ENCODE data around the gene TGFBR3.

DNA sequence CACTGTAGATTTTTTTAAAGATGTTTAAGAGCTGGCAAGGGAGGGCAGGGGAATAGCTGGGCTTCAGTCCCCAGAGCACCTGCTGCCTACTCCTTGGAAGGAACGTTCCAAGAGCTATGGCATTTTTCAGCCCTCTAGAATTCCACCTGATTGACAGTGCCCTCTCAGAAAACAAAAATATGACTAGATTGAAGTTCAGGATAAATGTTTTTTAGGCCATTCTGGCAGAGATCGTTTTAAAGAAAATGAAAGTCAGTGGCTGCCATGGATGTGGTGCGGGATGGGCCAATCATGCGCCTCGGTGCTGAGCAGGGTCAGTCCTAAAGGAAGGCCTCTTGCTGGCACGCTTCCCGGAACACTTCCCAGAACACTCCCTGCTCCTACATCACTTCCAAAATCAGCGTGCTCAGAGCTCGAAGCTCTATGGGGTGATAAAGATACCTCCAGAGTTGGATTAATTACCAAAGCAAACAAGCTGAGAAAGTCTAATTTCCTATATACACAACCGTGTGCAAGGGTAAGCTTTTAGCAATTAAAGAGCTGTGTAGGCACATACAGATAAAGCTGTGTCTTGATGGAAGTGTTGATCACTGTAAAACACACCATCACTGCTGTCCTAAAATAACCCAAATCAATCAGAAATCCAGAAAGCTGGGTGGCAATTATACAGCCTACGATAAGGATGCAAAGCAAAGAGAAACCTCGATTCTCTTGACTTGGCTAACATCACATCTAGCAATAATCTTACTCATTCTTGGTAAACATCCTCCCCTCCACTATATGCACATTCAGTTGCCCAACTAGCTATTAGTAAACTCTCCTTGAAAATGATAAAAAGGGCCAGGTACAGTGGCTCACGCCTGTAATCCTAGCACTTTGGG, 34.6 kb downstream of the TGFBR3 start:
- TF ChIP-seq, protein P1, sequence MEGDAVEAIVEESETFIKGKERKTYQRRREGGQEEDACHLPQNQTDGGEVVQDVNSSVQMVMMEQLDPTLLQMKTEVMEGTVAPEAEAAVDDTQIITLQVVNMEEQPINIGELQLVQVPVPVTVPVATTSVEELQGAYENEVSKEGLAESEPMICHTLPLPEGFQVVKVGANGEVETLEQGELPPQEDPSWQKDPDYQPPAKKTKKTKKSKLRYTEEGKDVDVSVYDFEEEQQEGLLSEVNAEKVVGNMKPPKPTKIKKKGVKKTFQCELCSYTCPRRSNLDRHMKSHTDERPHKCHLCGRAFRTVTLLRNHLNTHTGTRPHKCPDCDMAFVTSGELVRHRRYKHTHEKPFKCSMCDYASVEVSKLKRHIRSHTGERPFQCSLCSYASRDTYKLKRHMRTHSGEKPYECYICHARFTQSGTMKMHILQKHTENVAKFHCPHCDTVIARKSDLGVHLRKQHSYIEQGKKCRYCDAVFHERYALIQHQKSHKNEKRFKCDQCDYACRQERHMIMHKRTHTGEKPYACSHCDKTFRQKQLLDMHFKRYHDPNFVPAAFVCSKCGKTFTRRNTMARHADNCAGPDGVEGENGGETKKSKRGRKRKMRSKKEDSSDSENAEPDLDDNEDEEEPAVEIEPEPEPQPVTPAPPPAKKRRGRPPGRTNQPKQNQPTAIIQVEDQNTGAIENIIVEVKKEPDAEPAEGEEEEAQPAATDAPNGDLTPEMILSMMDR (tag by site-specific recombination; IDR thresholded peaks at IDR 0.05), result no peak
- TF ChIP-seq ZNF549 (tag by site-specific recombination; IDR thresholded peaks at IDR 0.05) (no peak), ZNF114 (tag by site-specific recombination; IDR thresholded peaks at IDR 0.05) (no peak), ZNF292 (tag by site-specific recombination; IDR thresholded peaks at IDR 0.05; ENCODE audit: borderline replicate concordance, low read depth) (no peak), ZNF548 (tag by site-specific recombination; IDR thresholded peaks at IDR 0.05) (no peak), ZNF302 (tag by site-specific recombination; IDR thresholded peaks at IDR 0.05; ENCODE audit: low read depth) (no peak)
